Measurements from ENCODE around the gene HOXB7.

GRCh38 chr17:48558057-48558830 is 52.6 kb downstream of the HOXB7 start:
- TF ChIP-seq ELK1 (IDR thresholded peaks at IDR 0.05; ENCODE audit: low read depth, low read length) (no peak), SREBF1 (IDR thresholded peaks at IDR 0.05; ENCODE audit: low read length) (no peak), EGR1 (IDR thresholded peaks at IDR 0.05; ENCODE audit: borderline replicate concordance in 1 of 2, low read depth in 2 of 2, low read length in 2 of 2) (no peak), POLR2A (IDR thresholded peaks at IDR 0.05; ENCODE audit: low read depth, low read length) (no peak), CTCF (IDR thresholded peaks at IDR 0.05 in 2 of 3, conservative IDR thresholded peaks at IDR 0.05 in 1 of 3; ENCODE audit: control insufficient read depth in 2 of 3, extremely low read depth in 1 of 3, insufficient read depth in 1 of 3, low read depth in 3 of 3, low read length in 3 of 3) (no peak), RCOR1 (conservative IDR thresholded peaks at IDR 0.05; ENCODE audit: low read depth, low read length) (no peak), KLF5 (IDR thresholded peaks at IDR 0.05; ENCODE audit: partially characterized antibody) (no peak), ZBTB33 (IDR thresholded peaks at IDR 0.05) (no peak), TARDBP (IDR thresholded peaks at IDR 0.05; ENCODE audit: borderline replicate concordance) (no peak), CREB1 (IDR thresholded peaks at IDR 0.05; ENCODE audit: low read depth) (no peak), DPF2 (IDR thresholded peaks at IDR 0.05) (no peak)

Measured in GM12878 (cell line).